ENCODE data around the gene SOX1.

Gene SOX1

GRCh38 chr13:112059457-112060281 is 7.3 kb upstream of the SOX1 start:
- DNase-seq = no peak

- no peak for DNase-seq
These were observed 6.6 kb upstream of the SOX1 start for GRCh38 chr13:112060282-112060830.

- DNase-seq = no peak
These were observed 6.0 kb upstream of the SOX1 start for GRCh38 chr13:112060899-112061366.

- no peak for DNase-seq
These were observed 5.4 kb upstream of the SOX1 start for GRCh38 chr13:112061367-112062061.

GRCh38 chr13:112062072-112062567 is 4.8 kb upstream of the SOX1 start:
- no peak for DNase-seq

- DNase-seq = no peak
These were observed 4.1 kb upstream of the SOX1 start for GRCh38 chr13:112062571-112063570.

- DNase-seq = no peak
These were observed 3.1 kb upstream of the SOX1 start for GRCh38 chr13:112063807-112064206.

- no peak for DNase-seq
These were observed 2.7 kb upstream of the SOX1 start for GRCh38 chr13:112064222-112064621.

GRCh38 chr13:112065521-112065866 is 1.5 kb upstream of the SOX1 start:
- DNase-seq = no peak

GRCh38 chr13:112065867-112066623 is 904 bp upstream of the SOX1 start:
- DNase-seq = no peak

GRCh38 chr13:112066624-112067004 is 335 bp upstream of the SOX1 start:
- peak; percentile 21 to 44 for DNase-seq

GRCh38 chr13:112067871-112068539 is 1.1 kb downstream of the SOX1 start:
- no peak for DNase-seq

- no peak for DNase-seq
These were observed 1.7 kb downstream of the SOX1 start for GRCh38 chr13:112068540-112069060.

- no peak for DNase-seq
These were observed 2.3 kb downstream of the SOX1 start for GRCh38 chr13:112069061-112069844.

- DNase-seq = no peak
These were observed 2.9 kb downstream of the SOX1 start for GRCh38 chr13:112069845-112070251.

GRCh38 chr13:112071102-112071722 is 4.3 kb downstream of the SOX1 start:
- DNase-seq = no peak

GRCh38 chr13:112071723-112072533 is 5.0 kb downstream of the SOX1 start:
- DNase-seq = no peak

GRCh38 chr13:112072534-112073244 is 5.7 kb downstream of the SOX1 start:
- no peak for DNase-seq

Data from activated CD4-positive, alpha-beta T cell treated with anti-CD3 and anti-CD28 coated beads, Interleukin-2, amount 50 U/mL, for 4 hours (primary cell).